Stomach (tissue), 4 donors: Measurements from ENCODE around the gene RNASEH2B.

Experiments
- EP300 ChIP-seq: sonication (generic); formaldehyde crosslinking; IDR thresholded peaks from one replicate; pipeline ENCODE4 v1.6.1; 2017; ENCODE audit warnings: antibody characterized with exemption
- POLR2A ChIP-seq, 4 donors: fragments of 450-650 bp; IDR thresholded peaks; one replicate each; pipeline ENCODE4 v1.6.1; 2016; ENCODE audit warnings: antibody characterized with exemption in 4 of 4, control low read depth in 2 of 4, mild to moderate bottlenecking in 1 of 4, moderate library complexity in 1 of 4
- POLR2AphosphoS5 ChIP-seq, 3 donors: sonication (generic); formaldehyde crosslinking; IDR thresholded peaks; one replicate each; pipeline ENCODE4 v1.6.1; 2016; ENCODE audit warnings: antibody characterized with exemption in 3 of 3
- TF ChIP-seq, protein P1 (sequence below), 7 experiments: fragments of 450-650 bp in 4 of 7; fragments of 200-600 bp in 3 of 7; sonication (generic) in 3 of 7; IDR thresholded peaks; one replicate each; pipeline ENCODE4 v1.5.1; 2016 to 2019; ENCODE audit warnings: antibody characterized with exemption in 7 of 7, control low read depth in 2 of 7, mild to moderate bottlenecking in 1 of 7

DNA sequence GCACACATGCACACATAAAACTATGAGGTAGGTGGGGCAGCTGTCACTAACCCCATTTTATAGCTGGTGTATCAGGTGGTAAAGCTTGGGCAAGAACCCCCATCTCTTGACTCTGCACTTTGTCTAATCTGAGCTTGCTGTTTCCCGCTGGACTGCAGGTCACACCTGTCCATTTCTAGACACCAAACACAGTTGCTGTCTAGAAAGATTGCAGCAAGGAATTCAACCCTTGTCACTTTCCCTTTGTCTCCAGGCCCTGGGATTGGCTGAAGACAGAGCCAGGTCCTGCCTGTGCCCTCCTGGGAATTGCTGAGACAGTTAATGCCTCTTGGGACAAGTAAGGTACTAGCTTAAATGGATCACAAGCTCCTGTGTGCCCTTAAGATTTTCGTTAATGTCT, 83.8 kb downstream of the RNASEH2B start:
- TF ChIP-seq, protein P1, sequence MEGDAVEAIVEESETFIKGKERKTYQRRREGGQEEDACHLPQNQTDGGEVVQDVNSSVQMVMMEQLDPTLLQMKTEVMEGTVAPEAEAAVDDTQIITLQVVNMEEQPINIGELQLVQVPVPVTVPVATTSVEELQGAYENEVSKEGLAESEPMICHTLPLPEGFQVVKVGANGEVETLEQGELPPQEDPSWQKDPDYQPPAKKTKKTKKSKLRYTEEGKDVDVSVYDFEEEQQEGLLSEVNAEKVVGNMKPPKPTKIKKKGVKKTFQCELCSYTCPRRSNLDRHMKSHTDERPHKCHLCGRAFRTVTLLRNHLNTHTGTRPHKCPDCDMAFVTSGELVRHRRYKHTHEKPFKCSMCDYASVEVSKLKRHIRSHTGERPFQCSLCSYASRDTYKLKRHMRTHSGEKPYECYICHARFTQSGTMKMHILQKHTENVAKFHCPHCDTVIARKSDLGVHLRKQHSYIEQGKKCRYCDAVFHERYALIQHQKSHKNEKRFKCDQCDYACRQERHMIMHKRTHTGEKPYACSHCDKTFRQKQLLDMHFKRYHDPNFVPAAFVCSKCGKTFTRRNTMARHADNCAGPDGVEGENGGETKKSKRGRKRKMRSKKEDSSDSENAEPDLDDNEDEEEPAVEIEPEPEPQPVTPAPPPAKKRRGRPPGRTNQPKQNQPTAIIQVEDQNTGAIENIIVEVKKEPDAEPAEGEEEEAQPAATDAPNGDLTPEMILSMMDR (IDR thresholded peaks at IDR 0.05) = no peak
- TF ChIP-seq POLR2AphosphoS5 (IDR thresholded peaks at IDR 0.05) = no peak
- no peak for TF ChIP-seq EP300
- TF ChIP-seq POLR2A (IDR thresholded peaks at IDR 0.05) = no peak
